ENCODE measurements around the gene COL25A1.

The COL25A1 gene

GRCh38 chr4:108933046-108933445 lies 369.4 kb downstream of the COL25A1 start:
- Histone ChIP-seq H3K27me3 (ENCODE audit: low read depth, low read length) (no peaks in the 10 kb centered on the region), H4K20me1 (ENCODE audit: insufficient read depth, low read length) (no peaks in the 10 kb centered on the region), H3K9ac (ENCODE audit: low read length) (no peak overlapping the region), H3K36me3 (replicated peaks; ENCODE audit: low read depth, low read length) (no peaks in the 10 kb centered on the region), H3K4me3 (ENCODE audit: low read length) (no peak overlapping the region), H2AFZ (ENCODE audit: low read depth, low read length) (no peak overlapping the region), H3K4me1 (ENCODE audit: low read length) (no peaks in the 10 kb centered on the region), H3K27ac (ENCODE audit: low read length) (no peak overlapping the region), H3K79me2 (ENCODE audit: low read length) (no peaks in the 10 kb centered on the region), H3K9me3 (ENCODE audit: insufficient read depth, low read length) (no peaks in the 10 kb centered on the region), H3K4me2 (ENCODE audit: low read length) (no peak overlapping the region)
- TF ChIP-seq CTCF (IDR thresholded peaks at IDR 0.05; ENCODE audit: low read depth, low read length) (no peak), EZH2phosphoT487 (IDR thresholded peaks at IDR 0.05; ENCODE audit: low read depth) (no peak)

GRCh38 chr4:108931926-108932325 lies 370.5 kb downstream of the COL25A1 start:
- no peak overlapping the region for H3K9ac ChIP-seq (ENCODE audit: low read length)
- no peaks in the 10 kb centered on the region for H3K27me3 ChIP-seq (ENCODE audit: low read depth, low read length)
- H2AFZ ChIP-seq (ENCODE audit: low read depth, low read length): no peak overlapping the region
- no peak overlapping the region for H3K4me2 ChIP-seq (ENCODE audit: low read length)
- no peak for TF ChIP-seq CTCF (IDR thresholded peaks at IDR 0.05; ENCODE audit: low read depth, low read length)
- no peak for TF ChIP-seq EZH2phosphoT487 (IDR thresholded peaks at IDR 0.05; ENCODE audit: low read depth)
- H3K4me1 ChIP-seq (ENCODE audit: low read length): no peaks in the 10 kb centered on the region
- no peak overlapping the region for H3K27ac ChIP-seq (ENCODE audit: low read length)
- H3K9me3 ChIP-seq (ENCODE audit: insufficient read depth, low read length): no peaks in the 10 kb centered on the region
- H3K79me2 ChIP-seq (ENCODE audit: low read length): no peaks in the 10 kb centered on the region
- H3K36me3 ChIP-seq (replicated peaks; ENCODE audit: low read depth, low read length): no peaks in the 10 kb centered on the region
- H3K4me3 ChIP-seq (ENCODE audit: low read length): no peak overlapping the region
- H4K20me1 ChIP-seq (ENCODE audit: insufficient read depth, low read length): no peaks in the 10 kb centered on the region

- H3K79me2 ChIP-seq (ENCODE audit: low read length): no peaks in the 10 kb centered on the region
- H2AFZ ChIP-seq (ENCODE audit: low read depth, low read length): no peak overlapping the region
- no peaks in the 10 kb centered on the region for H3K36me3 ChIP-seq (replicated peaks; ENCODE audit: low read depth, low read length)
- H3K4me3 ChIP-seq (ENCODE audit: low read length): no peak overlapping the region
- H3K9ac ChIP-seq (ENCODE audit: low read length): no peak overlapping the region
- no peak overlapping the region for H3K27ac ChIP-seq (ENCODE audit: low read length)
- no peaks in the 10 kb centered on the region for H4K20me1 ChIP-seq (ENCODE audit: insufficient read depth, low read length)
- H3K9me3 ChIP-seq (ENCODE audit: insufficient read depth, low read length): no peaks in the 10 kb centered on the region
- H3K4me2 ChIP-seq (ENCODE audit: low read length): no peak overlapping the region
- TF ChIP-seq EZH2phosphoT487 (IDR thresholded peaks at IDR 0.05; ENCODE audit: low read depth) (no peak), CTCF (IDR thresholded peaks at IDR 0.05; ENCODE audit: low read depth, low read length) (no peak)
- no peaks in the 10 kb centered on the region for H3K4me1 ChIP-seq (ENCODE audit: low read length)
- no peaks in the 10 kb centered on the region for H3K27me3 ChIP-seq (ENCODE audit: low read depth, low read length)
These were observed 372.3 kb downstream of the COL25A1 start for GRCh38 chr4:108930186-108930585.

- H4K20me1 ChIP-seq (ENCODE audit: insufficient read depth, low read length): no peaks in the 10 kb centered on the region
- H3K79me2 ChIP-seq (ENCODE audit: low read length): no peaks in the 10 kb centered on the region
- TF ChIP-seq CTCF (IDR thresholded peaks at IDR 0.05; ENCODE audit: low read depth, low read length) (no peak), EZH2phosphoT487 (IDR thresholded peaks at IDR 0.05; ENCODE audit: low read depth) (no peak)
- H3K4me1 ChIP-seq (ENCODE audit: low read length): no peaks in the 10 kb centered on the region
- no peaks in the 10 kb centered on the region for H3K9me3 ChIP-seq (ENCODE audit: insufficient read depth, low read length)
- H3K36me3 ChIP-seq (replicated peaks; ENCODE audit: low read depth, low read length): no peaks in the 10 kb centered on the region
- no peak overlapping the region for H2AFZ ChIP-seq (ENCODE audit: low read depth, low read length)
- H3K9ac ChIP-seq (ENCODE audit: low read length): no peak overlapping the region
- H3K4me2 ChIP-seq (ENCODE audit: low read length): no peak overlapping the region
- H3K27ac ChIP-seq (ENCODE audit: low read length): no peak overlapping the region
- no peaks in the 10 kb centered on the region for H3K27me3 ChIP-seq (ENCODE audit: low read depth, low read length)
- H3K4me3 ChIP-seq (ENCODE audit: low read length): no peak overlapping the region
These were observed 375.7 kb downstream of the COL25A1 start for GRCh38 chr4:108926781-108927180.
